ENCODE data around the gene PLCG1. TPM values are rescaled to one million over a fixed set of nuclear protein-coding genes. Genes with fewer than 3 reads are reported as not detected.

Gene PLCG1
- total and polyA plus RNA-seq, 2 of the 8 experiments (the other 6 are each of a cell fraction or from before 2014, with no cell fraction given) = 103 to 154 TPM

- WGBS, 2 experiments (ENCODE audit: extremely low coverage in 1 of 2, insufficient coverage in 1 of 2, insufficient read length in 1 of 2, insufficient replicate concordance in 2 of 2, low coverage in 1 of 2, low lambda C conversion rate in 2 of 2, missing lambda C conversion rate in 1 of 2) = 96% methylated on average over 10 of the region's 10 CpGs; no CpG with 5 or more reads in 1 of the 2 experiments
- Histone ChIP-seq H3K9me3 (ENCODE audit: insufficient read depth in 2 of 2, low read depth in 1 of 2, low read length in 1 of 2) (no peaks in the 10 kb centered on the region), H2BK15ac (ENCODE audit: low read length) (no peak overlapping the region), H2AK5ac (ENCODE audit: low read depth, low read length) (no peak overlapping the region), H3K4ac (replicated peaks; ENCODE audit: insufficient read length, low read depth, low read length) (no peak overlapping the region), H3K23ac (ENCODE audit: insufficient read length) (no peak overlapping the region), H3K9ac (replicated peaks in 1 of 4; ENCODE audit: extremely low read depth in 1 of 4, low read depth in 3 of 4, low read length in 3 of 4) (no peak overlapping the region), H3K27ac (ENCODE audit: low read depth, low read length) (no peak overlapping the region), H3K79me2 (ENCODE audit: control insufficient read depth in 1 of 2, insufficient read depth in 2 of 2, low read length in 2 of 2) (no peaks in the 10 kb centered on the region), H3K36me3 (ENCODE audit: control insufficient read depth in 2 of 4, insufficient read depth in 4 of 4, low read length in 3 of 4) (peaks cover 0 to 3% (median 0%) of the 10 kb centered on the region in 4 experiments; a peak in 2 of 8 replicates), H4K5ac (ENCODE audit: insufficient read length, low read depth, low read length) (no peak overlapping the region), H3K27me3 (replicated peaks in 1 of 4; ENCODE audit: control insufficient read depth in 3 of 4, extremely low read depth in 1 of 4, insufficient read depth in 3 of 4, low read length in 3 of 4) (no peaks in the 10 kb centered on the region), H3K23me2 (ENCODE audit: low read depth, low read length) (no peaks in the 10 kb centered on the region), H3K56ac (replicated peaks; ENCODE audit: insufficient read length, low read depth, low read length) (no peak overlapping the region), H3K18ac (ENCODE audit: extremely low read depth, low read length) (no peak overlapping the region), H3K4me3 (ENCODE audit: extremely low read depth in 1 of 4, insufficient read depth in 2 of 4, low read depth in 3 of 4, low read length in 4 of 4) (no peak overlapping the region), H3K79me1 (ENCODE audit: low read depth, low read length) (no peaks in the 10 kb centered on the region), H4K20me1 (replicated peaks in 1 of 2; ENCODE audit: control insufficient read depth in 1 of 2, insufficient read depth in 2 of 2, low read length in 2 of 2) (no peaks in the 10 kb centered on the region), H3K14ac (ENCODE audit: insufficient read length) (no peak overlapping the region), H2BK12ac (ENCODE audit: low read depth, low read length) (no peak overlapping the region), H4K91ac (replicated peaks; ENCODE audit: insufficient read length, low read length) (no peak overlapping the region), H2BK20ac (ENCODE audit: low read length) (no peak overlapping the region), H2BK120ac (replicated peaks; ENCODE audit: low read depth, low read length) (no peak overlapping the region), H3K4me2 (ENCODE audit: insufficient read depth in 1 of 2, low read depth in 2 of 2, low read length in 2 of 2) (no peak overlapping the region), H2BK5ac (ENCODE audit: low read depth, low read length) (no peak overlapping the region), H3K4me1 (replicated peaks in 1 of 4; ENCODE audit: control insufficient read depth in 3 of 4, insufficient read depth in 4 of 4, low read length in 3 of 4) (peaks cover 0 to 4% (median 0%) of the 10 kb centered on the region in 4 experiments; a peak in 1 of 7 replicates), H4K8ac (ENCODE audit: extremely low read depth, insufficient read depth, low read length) (no peak overlapping the region), H2AFZ (ENCODE audit: low read length) (no peak overlapping the region)
- DNase-seq (ENCODE audit: low read depth in 1 of 2, low spot score in 2 of 2) (peak in 1 of 2 experiments; percentile 32), FAIRE-seq (no peak)
- TF ChIP-seq ATF3 (IDR thresholded peaks at IDR 0.05; ENCODE audit: insufficient read depth, low read depth, low read length) = no peak
- TF ChIP-seq POLR2AphosphoS5 (IDR thresholded peaks at IDR 0.05; ENCODE audit: low read depth, low read length) = peak; percentile 19; the same call in 1 of the 2 replicates
- TF ChIP-seq USF2 (IDR thresholded peaks at IDR 0.05; ENCODE audit: low read length) = no peak
- TF ChIP-seq GTF2F1 (IDR thresholded peaks at IDR 0.05; ENCODE audit: borderline replicate concordance, low read depth, low read length) = no peak
- CTCF ChIA-PET (ENCODE audit: partially characterized antibody) = interaction anchor here (0.6 to 6.2 kb wide), 6 partner anchors 9 to 185 kb away, joined by 3 to 25 read pairs (median 4); partner anchors contain the start of gene LPIN3
- POLR2A ChIA-PET (ENCODE audit: partially characterized antibody) = interaction anchor here (0.9 to 1.6 kb wide), 3 partner anchors 7 to 56 kb away, joined by 3 to 4 read pairs (median 3); no protein-coding TSS in a partner anchor
These were observed 45.2 kb downstream of the PLCG1 start for GRCh38 chr20:41182296-41183212.
